WTC11 (cell line): ENCODE data around the gene MICAL2. TPM values are rescaled to one million over a fixed set of nuclear protein-coding genes. Genes with fewer than 3 reads are reported as not detected.

Experiments used
- ATAC-seq: fragments of 200-7000 bp; cut with Tn5 transposase; 2 replicates; pipeline ENCODE4 v1.10.0; 2021; ENCODE audit warnings: mild to moderate bottlenecking, moderate library complexity
- CTCF ChIA-PET: fragments of 300-600 bp; sonication (Branson Sonifier 250); formaldehyde crosslinking; loops from one replicate; lab custom pipeline; 2021; ENCODE audit warnings: antibody characterized with exemption; lab: Charles Lee
- POLR2A ChIA-PET: fragments of 350-600 bp; sonication (Branson Sonifier 250); formaldehyde crosslinking; loops from one replicate; lab custom pipeline; 2021; ENCODE audit warnings: antibody characterized with exemption; lab: Charles Lee
- DNase-seq: peaks from one replicate; pipeline ENCODE4 v3.0.0; 2021; ENCODE audit warnings: low spot score
- H3K27ac Mint-ChIP-seq: 2 replicates; pipeline ENCODE4 v1.8.0; 2021; ENCODE audit warnings: mixed read lengths
- H3K27me3 Mint-ChIP-seq: 2 replicates; pipeline ENCODE4 v1.8.0; 2021; ENCODE audit warnings: low read depth, mild to moderate bottlenecking, moderate library complexity, mixed read lengths
- H3K36me3 Mint-ChIP-seq: 2 replicates; pipeline ENCODE4 v1.8.0; 2021; ENCODE audit warnings: mixed read lengths
- H3K4me1 Mint-ChIP-seq: 2 replicates; pipeline ENCODE4 v1.8.0; 2022; ENCODE audit warnings: mixed read lengths
- H3K4me3 Mint-ChIP-seq: 2 replicates; pipeline ENCODE4 v1.8.0; 2021; ENCODE audit warnings: mild to moderate bottlenecking, moderate library complexity, mixed read lengths
- H3K9me3 Mint-ChIP-seq: 2 replicates; pipeline ENCODE4 v1.8.0; 2021; ENCODE audit warnings: mixed read lengths
- ATF1 ChIP-seq: sonication (generic); formaldehyde crosslinking; IDR thresholded peaks from 2 replicates; pipeline ENCODE4 v1.8.1; 2023; ENCODE audit warnings: mild to moderate bottlenecking, moderate library complexity, missing genetic modification reagents
- ATF6 ChIP-seq: sonication (generic); formaldehyde crosslinking; IDR thresholded peaks from 2 replicates; pipeline ENCODE4 v1.8.1; 2023; ENCODE audit warnings: mild to moderate bottlenecking, missing genetic modification reagents
- E2F4 ChIP-seq: sonication (generic); formaldehyde crosslinking; IDR thresholded peaks from 2 replicates; pipeline ENCODE4 v1.8.1; 2022; ENCODE audit warnings: low read depth, mild to moderate bottlenecking, moderate library complexity, missing genetic modification reagents, borderline replicate concordance
- ETV6 ChIP-seq: sonication (generic); formaldehyde crosslinking; IDR thresholded peaks from 2 replicates; pipeline ENCODE4 v1.8.1; 2022; ENCODE audit warnings: mild to moderate bottlenecking, missing genetic modification reagents
- FOXP1 ChIP-seq: sonication (generic); formaldehyde crosslinking; IDR thresholded peaks from 2 replicates; pipeline ENCODE4 v1.8.0; 2022; ENCODE audit warnings: missing genetic modification reagents, mild to moderate bottlenecking, moderate library complexity, borderline replicate concordance
- HMGXB4 ChIP-seq: sonication (generic); formaldehyde crosslinking; IDR thresholded peaks from 2 replicates; pipeline ENCODE4 v1.8.1; 2023; ENCODE audit warnings: mild to moderate bottlenecking, moderate library complexity, missing genetic modification reagents
- IRF1 ChIP-seq: sonication (generic); formaldehyde crosslinking; IDR thresholded peaks from 2 replicates; pipeline ENCODE4 v1.8.0; 2023; ENCODE audit warnings: missing genetic modification reagents
- MAX ChIP-seq: sonication (generic); formaldehyde crosslinking; IDR thresholded peaks from 2 replicates; pipeline ENCODE4 v1.8.0; 2022; ENCODE audit warnings: mild to moderate bottlenecking, missing genetic modification reagents
- MLX ChIP-seq: sonication (generic); formaldehyde crosslinking; IDR thresholded peaks from 2 replicates; pipeline ENCODE4 v1.8.1; 2023; ENCODE audit warnings: mild to moderate bottlenecking, missing genetic modification reagents, moderate library complexity
- NFYB ChIP-seq: sonication (generic); formaldehyde crosslinking; conservative IDR thresholded peaks from 2 replicates; pipeline ENCODE4 v1.8.0; 2022; ENCODE audit warnings: low read depth, missing genetic modification reagents
- NR1H2 ChIP-seq: sonication (generic); formaldehyde crosslinking; IDR thresholded peaks from 2 replicates; pipeline ENCODE4 v1.9.0; 2021; ENCODE audit warnings: mild to moderate bottlenecking, moderate library complexity, missing genetic modification reagents
- NR3C1 ChIP-seq: sonication (generic); formaldehyde crosslinking; conservative IDR thresholded peaks from 2 replicates; pipeline ENCODE4 v1.8.1; 2023; ENCODE audit warnings: low read depth, mild to moderate bottlenecking, missing genetic modification reagents
- PRRX2 ChIP-seq: fragments of 250-450 bp; sonication (Bioruptor Pico); IDR thresholded peaks from 2 replicates; pipeline ENCODE4 v1.8.0; 2021; ENCODE audit warnings: mild to moderate bottlenecking
- SMAD3 ChIP-seq: sonication (generic); formaldehyde crosslinking; IDR thresholded peaks from 2 replicates; pipeline ENCODE4 v1.8.0; 2022; ENCODE audit warnings: missing genetic modification reagents, mild to moderate bottlenecking, borderline replicate concordance
- TP53 ChIP-seq: sonication (generic); formaldehyde crosslinking; IDR thresholded peaks from 2 replicates; pipeline ENCODE4 v1.8.1; 2023; ENCODE audit warnings: mild to moderate bottlenecking, missing genetic modification reagents
- ZBTB21 ChIP-seq: sonication (generic); formaldehyde crosslinking; IDR thresholded peaks from 2 replicates; pipeline ENCODE4 v1.8.1; 2023; ENCODE audit warnings: mild to moderate bottlenecking, missing genetic modification reagents, borderline replicate concordance
- ZMAT4 ChIP-seq: fragments of 250-450 bp; sonication (Bioruptor Pico); IDR thresholded peaks from 2 replicates; pipeline ENCODE4 v1.9.0; 2021; ENCODE audit warnings: mild to moderate bottlenecking
- ZNF138 ChIP-seq: sonication (generic); formaldehyde crosslinking; conservative IDR thresholded peaks from 2 replicates; pipeline ENCODE4 v1.8.1; 2022; ENCODE audit warnings: mild to moderate bottlenecking, moderate library complexity, missing genetic modification reagents
- ZNF232 ChIP-seq: sonication (generic); formaldehyde crosslinking; IDR thresholded peaks from 2 replicates; pipeline ENCODE4 v1.8.0; 2022; ENCODE audit warnings: mild to moderate bottlenecking, missing genetic modification reagents
- ZNF263 ChIP-seq: sonication (generic); formaldehyde crosslinking; IDR thresholded peaks from 2 replicates; pipeline ENCODE4 v1.8.1; 2022; ENCODE audit warnings: low read depth, mild to moderate bottlenecking, moderate library complexity, missing genetic modification reagents
- ZNF423 ChIP-seq: fragments of 250-450 bp; sonication (Bioruptor Pico); IDR thresholded peaks from 2 replicates; pipeline ENCODE4 v2.1.2; 2022; ENCODE audit warnings: mild to moderate bottlenecking, moderate library complexity
- total RNA-seq: library from RNA; stranded (reverse); gene quantifications from 3 replicates; pipeline ENCODE4 v1.2.3, GENCODE V29; 2021

The MICAL2 gene
- total RNA-seq, 1 experiment from 2014 or later, result 3.1 TPM

GRCh38 chr11:12288931-12289666 lies 178.7 kb downstream of the MICAL2 start (continued):
- TF ChIP-seq ZNF263, result no peak
- TF ChIP-seq, all 79 proteins: peak for 4

GRCh38 chr11:12289667-12290476 lies 179.5 kb downstream of the MICAL2 start:
- ATAC-seq (no peak), DNase-seq (no peak)
- no peaks in the 10 kb centered on the region for H3K36me3 Mint-ChIP-seq
- H3K9me3 Mint-ChIP-seq, result peaks cover 13% of the 10 kb centered on the region
- H3K4me1 Mint-ChIP-seq, result peaks cover 15% of the 10 kb centered on the region
- H3K27ac Mint-ChIP-seq, result no peak overlapping the region
- TF ChIP-seq ZNF232 (no peak), MAX (CRISPR knock-in tag) (no peak), TP53 (CRISPR knock-in tag) (no peak), SMAD3 (CRISPR knock-in tag) (no peak), ATF1 (no peak), NR1H2 (CRISPR knock-in tag) (no peak), ATF6 (CRISPR knock-in tag) (no peak), HMGXB4 (CRISPR knock-in tag) (no peak), IRF1 (CRISPR knock-in tag) (no peak), ZNF138 (no peak), E2F4 (CRISPR knock-in tag) (no peak), NFYB (CRISPR knock-in tag) (no peak), ZBTB21 (CRISPR knock-in tag) (no peak), PRRX2 (CRISPR knock-in tag) (no peak), ETV6 (CRISPR knock-in tag) (no peak), NR3C1 (no peak), ZMAT4 (CRISPR knock-in tag) (no peak), ZNF423 (no peak), FOXP1 (CRISPR knock-in tag) (no peak), MLX (CRISPR knock-in tag) (no peak)
- POLR2A ChIA-PET, result interaction anchor here (0.6 to 1.6 kb wide), 2 partner anchors 87 to 671 kb away, joined by 3 to 5 read pairs; partner anchors contain the start of gene PARVA
- no peaks in the 10 kb centered on the region for H3K27me3 Mint-ChIP-seq
- CTCF ChIA-PET, result interaction anchor here (0.7 to 4.8 kb wide), 42 partner anchors 10 to 1309 kb away, joined by 3 to 101 read pairs (median 7); partner anchors contain the start of gene PARVA
- no peak overlapping the region for H3K4me3 Mint-ChIP-seq
